GM12874 (cell line): ENCODE measurements around the gene CERK.

ENCODE experiments used
- TF ChIP-seq, protein P1 (sequence below): IDR thresholded peaks from 2 replicates; pipeline ENCODE4 v1.5.1; 2011; ENCODE audit warnings: low read depth, mild to moderate bottlenecking, control low read depth, low read length, moderate library complexity; ENCODE audit not compliant: insufficient read depth

CERK gene

GRCh38 chr22:46770151-46770641 lies 32.1 kb upstream of the CERK start:
- TF ChIP-seq, protein P1, sequence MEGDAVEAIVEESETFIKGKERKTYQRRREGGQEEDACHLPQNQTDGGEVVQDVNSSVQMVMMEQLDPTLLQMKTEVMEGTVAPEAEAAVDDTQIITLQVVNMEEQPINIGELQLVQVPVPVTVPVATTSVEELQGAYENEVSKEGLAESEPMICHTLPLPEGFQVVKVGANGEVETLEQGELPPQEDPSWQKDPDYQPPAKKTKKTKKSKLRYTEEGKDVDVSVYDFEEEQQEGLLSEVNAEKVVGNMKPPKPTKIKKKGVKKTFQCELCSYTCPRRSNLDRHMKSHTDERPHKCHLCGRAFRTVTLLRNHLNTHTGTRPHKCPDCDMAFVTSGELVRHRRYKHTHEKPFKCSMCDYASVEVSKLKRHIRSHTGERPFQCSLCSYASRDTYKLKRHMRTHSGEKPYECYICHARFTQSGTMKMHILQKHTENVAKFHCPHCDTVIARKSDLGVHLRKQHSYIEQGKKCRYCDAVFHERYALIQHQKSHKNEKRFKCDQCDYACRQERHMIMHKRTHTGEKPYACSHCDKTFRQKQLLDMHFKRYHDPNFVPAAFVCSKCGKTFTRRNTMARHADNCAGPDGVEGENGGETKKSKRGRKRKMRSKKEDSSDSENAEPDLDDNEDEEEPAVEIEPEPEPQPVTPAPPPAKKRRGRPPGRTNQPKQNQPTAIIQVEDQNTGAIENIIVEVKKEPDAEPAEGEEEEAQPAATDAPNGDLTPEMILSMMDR = no peak

DNA sequence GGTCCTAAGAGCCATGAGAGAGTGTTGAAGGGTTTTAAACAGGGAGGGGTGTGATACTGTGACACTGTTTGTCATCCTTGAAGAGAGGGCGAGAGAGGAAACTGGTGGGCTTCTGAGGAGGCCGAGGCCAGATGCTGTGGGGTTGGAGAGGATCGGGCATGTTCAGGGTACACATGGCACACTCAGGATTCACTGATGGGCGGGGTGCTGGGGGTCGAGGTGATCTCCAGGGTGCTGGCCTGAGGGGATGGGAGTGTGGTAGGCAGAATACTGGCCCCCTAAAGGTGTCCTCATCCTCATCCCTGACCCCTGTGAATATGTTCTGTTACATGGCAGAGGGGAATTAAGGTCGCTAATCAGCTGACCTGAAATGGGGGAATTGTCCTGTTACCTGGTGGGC lies 31.7 kb upstream of the CERK start:
- TF ChIP-seq, protein P1 = no peak

- TF ChIP-seq, protein P1 = no peak
These were observed 31.2 kb upstream of the CERK start for GRCh38 chr22:46769191-46769675.

DNA sequence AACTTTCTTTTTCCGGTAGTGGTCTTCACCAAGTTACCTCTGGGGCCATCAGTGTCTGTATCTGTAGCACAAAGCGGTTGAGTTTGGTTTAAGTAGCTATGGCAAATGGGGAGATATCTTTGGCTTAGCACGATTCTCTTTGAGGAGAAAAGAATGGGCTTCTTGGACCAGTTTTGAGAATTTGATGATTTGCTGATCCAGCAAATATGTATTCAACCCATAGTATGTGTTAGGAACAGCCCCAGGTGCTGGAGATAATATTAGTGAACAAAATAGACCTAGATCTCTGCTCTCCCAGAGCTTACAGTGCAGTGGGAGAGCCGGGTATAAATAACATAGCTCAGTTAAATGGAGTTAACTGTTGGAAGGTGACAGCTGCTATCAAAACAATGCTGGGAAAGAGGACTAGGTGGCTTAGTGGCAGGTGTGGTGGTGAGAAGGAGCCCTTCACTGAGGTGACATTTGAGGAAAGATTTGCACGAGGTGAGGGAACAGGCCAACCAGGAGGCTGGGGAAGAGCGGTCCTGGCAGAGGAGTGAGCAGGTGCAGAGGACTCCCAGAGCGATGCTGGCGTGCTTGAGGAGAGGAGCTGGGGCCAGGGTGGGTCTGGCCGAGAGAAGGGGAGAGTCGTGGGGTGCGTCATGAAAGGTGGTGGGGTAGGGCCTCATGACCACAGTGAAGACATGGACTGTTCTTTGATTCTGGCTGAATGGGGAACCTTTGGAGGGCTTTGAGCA lies 29.4 kb upstream of the CERK start:
- TF ChIP-seq, protein P1 = no peak

DNA sequence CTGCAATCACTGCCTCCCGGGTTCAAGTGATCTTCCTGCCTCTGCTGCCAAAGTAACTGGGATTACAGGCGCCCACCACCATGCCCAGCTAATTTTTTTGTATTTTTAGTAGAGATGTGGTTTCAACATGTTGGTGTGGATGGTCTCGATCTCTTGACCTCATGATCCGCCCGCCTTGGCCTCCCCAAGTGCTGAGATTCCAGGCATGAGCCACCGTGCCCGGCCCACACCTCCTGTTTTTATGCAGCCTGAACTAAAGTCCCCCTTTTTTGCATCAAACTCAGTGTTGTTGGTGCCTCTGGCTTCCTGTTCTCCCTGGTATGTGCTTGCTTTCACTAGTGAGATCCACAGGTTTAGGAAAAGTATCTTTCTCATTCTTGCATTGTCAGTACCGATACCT lies 28.6 kb upstream of the CERK start:
- TF ChIP-seq, protein P1 = no peak

- TF ChIP-seq, protein P1 = no peak
These were observed 26.9 kb upstream of the CERK start for GRCh38 chr22:46764779-46765485.

DNA sequence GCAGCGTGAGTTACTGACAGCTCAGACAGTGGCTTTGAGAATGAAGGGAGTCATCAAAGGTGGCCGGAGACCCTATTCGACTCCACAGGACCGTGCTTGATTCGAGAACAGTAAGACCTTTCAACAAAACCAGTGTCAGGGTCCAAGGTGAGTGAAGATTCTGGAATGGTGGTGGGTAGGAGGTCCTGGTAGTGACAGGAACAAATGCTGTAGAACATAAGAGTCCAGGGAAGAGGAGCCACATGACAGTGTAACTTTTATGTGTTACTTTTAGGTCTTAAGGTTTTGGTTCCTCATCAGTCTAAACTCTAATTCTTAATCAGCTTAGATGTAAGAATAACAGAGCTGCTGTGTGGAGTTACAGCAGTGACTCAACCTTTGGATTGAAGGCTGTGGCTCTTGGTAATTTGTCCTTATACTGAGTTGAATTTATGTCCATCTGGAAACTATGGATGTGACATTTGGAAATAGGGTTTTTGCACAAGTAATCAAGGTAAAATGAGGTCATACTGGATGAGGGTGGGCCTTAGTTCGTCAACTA lies 26.2 kb upstream of the CERK start:
- TF ChIP-seq, protein P1 = no peak
